ENCODE results near the gene ZNF669.

ZNF669 gene

DNA sequence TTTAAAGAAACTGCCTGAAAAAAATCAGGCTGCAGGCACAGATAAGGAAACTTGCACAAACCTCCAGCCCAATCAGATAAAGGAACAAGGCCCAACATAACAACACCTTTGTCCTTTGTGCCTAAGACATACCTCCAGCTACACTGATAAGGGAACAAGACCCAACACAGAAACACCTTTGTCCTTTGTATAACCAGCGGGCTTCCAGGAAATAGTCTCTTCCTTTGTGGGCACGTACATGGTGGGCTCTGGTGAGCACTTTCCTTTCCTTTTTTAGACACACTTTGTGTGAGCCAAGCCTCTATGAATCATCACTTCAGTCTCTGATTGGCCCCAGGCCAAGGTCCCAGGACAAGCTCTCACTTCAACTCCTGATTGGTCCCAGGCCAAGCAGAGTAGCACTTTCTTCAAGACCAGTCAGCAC lies 49.2 kb downstream of the ZNF669 start:
- DNase-seq, result no peak

Measured in activated CD8-positive, alpha-beta memory T cell treated with anti-CD3 and anti-CD28 coated beads, Interleukin-2, amount 50 U/mL, for 4 hours (primary cell).